HepG2 (cell line): ENCODE results near the gene PIBF1. TPM values are rescaled to one million over a fixed set of nuclear protein-coding genes. Genes with fewer than 3 reads are reported as not detected.

Experiments used
- CBFB ChIP-seq: sonication (generic); formaldehyde crosslinking; IDR thresholded peaks from 2 replicates; pipeline ENCODE4 v1.4.0; 2020; ENCODE audit warnings: missing genetic modification reagents
- DRAP1 ChIP-seq: IDR thresholded peaks from 2 replicates; pipeline ENCODE4 v1.6.1; 2016; ENCODE audit warnings: missing genetic modification reagents, missing compliant biosample characterization
- EEA1 ChIP-seq: sonication (generic); formaldehyde crosslinking; IDR thresholded peaks from 2 replicates; pipeline ENCODE4 v1.5.1; 2020; ENCODE audit warnings: mild to moderate bottlenecking, missing genetic modification reagents, borderline replicate concordance
- FOXJ3 ChIP-seq: sonication (generic); formaldehyde crosslinking; IDR thresholded peaks from 2 replicates; pipeline ENCODE4 v1.4.0; 2020; ENCODE audit warnings: missing genetic modification reagents, mild to moderate bottlenecking, borderline replicate concordance
- GATAD2A ChIP-seq: IDR thresholded peaks from 2 replicates; pipeline ENCODE4 v1.6.1; 2016
- GTF3A ChIP-seq: sonication (generic); formaldehyde crosslinking; conservative IDR thresholded peaks from 2 replicates; pipeline ENCODE4 v1.4.0; 2020; ENCODE audit warnings: mild to moderate bottlenecking, missing genetic modification reagents
- HNRNPH1 ChIP-seq: fragments of 200-400 bp; formaldehyde crosslinking; optimal IDR thresholded peaks from 2 replicates; pipeline ENCODE3; 2017; ENCODE audit warnings: mild to moderate bottlenecking, low read depth, low read length
- KDM2A ChIP-seq: sonication (generic); formaldehyde crosslinking; IDR thresholded peaks from 2 replicates; pipeline ENCODE4 v1.4.0; 2020; ENCODE audit warnings: low read depth, missing genetic modification reagents, borderline replicate concordance
- MIXL1 ChIP-seq: IDR thresholded peaks from 2 replicates; pipeline ENCODE4 v1.6.1; 2016
- MYNN ChIP-seq: sonication (generic); formaldehyde crosslinking; IDR thresholded peaks from 2 replicates; pipeline ENCODE4 v1.4.0; 2020; ENCODE audit warnings: mild to moderate bottlenecking, low read depth, missing genetic modification reagents
- PLRG1 ChIP-seq: fragments of 450-650 bp; conservative IDR thresholded peaks from 2 replicates; pipeline ENCODE4 v1.6.1; 2016
- PRDM10 ChIP-seq: sonication (generic); formaldehyde crosslinking; IDR thresholded peaks from 2 replicates; pipeline ENCODE4 v1.4.0; 2020; ENCODE audit warnings: low read depth, missing genetic modification reagents
- TCF7 ChIP-seq: sonication (generic); IDR thresholded peaks from 2 replicates; pipeline ENCODE4 v1.6.1; 2016; ENCODE audit warnings: antibody characterized with exemption, low read depth
- TRAFD1 ChIP-seq: sonication (generic); formaldehyde crosslinking; IDR thresholded peaks from 2 replicates; pipeline ENCODE4 v1.5.1; 2020; ENCODE audit warnings: missing genetic modification reagents, mild to moderate bottlenecking, borderline replicate concordance
- ZNF30 ChIP-seq: sonication (generic); formaldehyde crosslinking; IDR thresholded peaks from 2 replicates; pipeline ENCODE4 v1.5.0; 2020; ENCODE audit warnings: mild to moderate bottlenecking, missing genetic modification reagents
- ZNF552 ChIP-seq: sonication (generic); formaldehyde crosslinking; IDR thresholded peaks from 2 replicates; pipeline ENCODE4 v1.9.0; 2022; ENCODE audit warnings: missing genetic modification reagents, mild to moderate bottlenecking, borderline replicate concordance
- ZNF557 ChIP-seq: sonication (generic); formaldehyde crosslinking; IDR thresholded peaks from 2 replicates; pipeline ENCODE4 v1.4.0; 2020; ENCODE audit warnings: missing genetic modification reagents
- ZNF839 ChIP-seq: sonication (generic); formaldehyde crosslinking; IDR thresholded peaks from 2 replicates; pipeline ENCODE4 v1.4.0; 2020; ENCODE audit warnings: missing genetic modification reagents, mild to moderate bottlenecking, borderline replicate concordance
- polyA plus RNA-seq, 8 experiments: library from polyadenylated mRNA; depleted of rRNA in 3 of 8; stranded (reverse) in 7 of 8; unstranded in 1 of 8; fragments of >200 nt; fragmentation: Illumina TruSeq in 4 of 8; extraction: Trizol in 4 of 8; gene quantifications; 2 replicates each; pipeline versions ENCODE4 v1.2.1 to v1.2.3, GENCODE V29; 2011 to 2016; ENCODE audit warnings: low read depth in 4 of 8, missing spikeins in 1 of 8, mixed read lengths in 1 of 8; ENCODE audit not compliant: insufficient read depth in 1 of 8
- total RNA-seq, 5 experiments: library from RNA; depleted of rRNA; stranded (reverse); fragments of >200 nt; fragmentation: Illumina TruSeq; extraction: Trizol; gene quantifications; 2 replicates each; pipeline ENCODE4 v1.2.3, GENCODE V29; 2016; ENCODE audit warnings: low read depth in 1 of 5
- TF ChIP-seq, protein P1 (sequence below): sonication (generic); formaldehyde crosslinking; IDR thresholded peaks from 2 replicates; pipeline ENCODE4 v1.5.0; 2020; ENCODE audit warnings: mild to moderate bottlenecking, missing genetic modification reagents, borderline replicate concordance

PIBF1 gene
- total and polyA plus RNA-seq, 2 of the 13 experiments (the other 11 are each of a cell fraction or from before 2014, with no cell fraction given): 4.2 to 15.8 TPM

DNA sequence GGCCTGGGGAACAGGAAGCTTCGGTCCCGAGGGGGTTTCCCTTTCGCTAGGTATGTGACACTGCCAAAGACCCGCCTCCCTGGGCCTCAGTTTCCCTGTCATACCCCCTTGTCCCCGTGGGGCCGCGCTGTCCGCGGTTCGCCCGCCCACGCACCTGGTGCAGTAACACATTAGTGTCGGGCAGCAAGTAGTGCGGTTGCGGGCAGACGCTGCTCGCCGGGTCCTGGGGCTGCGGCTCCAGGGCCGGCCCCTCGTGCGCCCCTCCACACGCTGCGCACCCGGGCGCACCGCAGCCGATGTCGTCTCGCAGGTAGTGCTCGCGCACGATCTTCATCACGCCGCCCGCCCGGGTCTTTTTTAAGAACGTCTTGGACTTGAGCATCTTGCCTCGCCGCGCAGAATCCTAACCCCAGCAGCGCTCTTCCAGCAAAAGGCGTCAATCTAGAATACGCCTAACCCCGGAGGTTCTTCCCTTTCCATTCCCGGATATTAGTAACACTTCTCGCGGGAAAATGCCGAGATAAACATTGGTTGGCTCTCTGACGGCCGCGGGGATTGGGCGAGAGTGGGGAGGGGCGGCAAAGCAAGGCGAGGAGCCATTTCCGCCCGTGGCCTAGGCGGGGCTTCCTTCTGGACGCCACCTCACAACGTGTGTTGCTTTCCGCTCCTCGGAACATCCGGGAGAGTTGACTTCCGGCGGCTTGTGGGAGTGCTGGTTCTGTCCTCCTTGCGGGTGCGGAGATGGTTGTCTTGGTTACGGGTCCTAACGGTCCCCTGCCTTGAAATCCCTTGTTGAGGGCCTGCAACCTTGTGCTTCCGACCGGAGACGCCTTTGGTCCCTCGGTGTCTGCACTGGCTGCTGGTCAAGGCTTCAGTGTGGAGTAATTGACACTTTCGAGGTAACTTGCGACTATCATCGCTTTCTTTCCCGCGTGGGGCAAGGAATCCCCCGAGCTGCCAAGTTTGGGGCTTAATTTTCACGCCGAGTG, at the start of gene PIBF1, which contains the start of gene DIS3 (continued):
- TF ChIP-seq, protein P1, sequence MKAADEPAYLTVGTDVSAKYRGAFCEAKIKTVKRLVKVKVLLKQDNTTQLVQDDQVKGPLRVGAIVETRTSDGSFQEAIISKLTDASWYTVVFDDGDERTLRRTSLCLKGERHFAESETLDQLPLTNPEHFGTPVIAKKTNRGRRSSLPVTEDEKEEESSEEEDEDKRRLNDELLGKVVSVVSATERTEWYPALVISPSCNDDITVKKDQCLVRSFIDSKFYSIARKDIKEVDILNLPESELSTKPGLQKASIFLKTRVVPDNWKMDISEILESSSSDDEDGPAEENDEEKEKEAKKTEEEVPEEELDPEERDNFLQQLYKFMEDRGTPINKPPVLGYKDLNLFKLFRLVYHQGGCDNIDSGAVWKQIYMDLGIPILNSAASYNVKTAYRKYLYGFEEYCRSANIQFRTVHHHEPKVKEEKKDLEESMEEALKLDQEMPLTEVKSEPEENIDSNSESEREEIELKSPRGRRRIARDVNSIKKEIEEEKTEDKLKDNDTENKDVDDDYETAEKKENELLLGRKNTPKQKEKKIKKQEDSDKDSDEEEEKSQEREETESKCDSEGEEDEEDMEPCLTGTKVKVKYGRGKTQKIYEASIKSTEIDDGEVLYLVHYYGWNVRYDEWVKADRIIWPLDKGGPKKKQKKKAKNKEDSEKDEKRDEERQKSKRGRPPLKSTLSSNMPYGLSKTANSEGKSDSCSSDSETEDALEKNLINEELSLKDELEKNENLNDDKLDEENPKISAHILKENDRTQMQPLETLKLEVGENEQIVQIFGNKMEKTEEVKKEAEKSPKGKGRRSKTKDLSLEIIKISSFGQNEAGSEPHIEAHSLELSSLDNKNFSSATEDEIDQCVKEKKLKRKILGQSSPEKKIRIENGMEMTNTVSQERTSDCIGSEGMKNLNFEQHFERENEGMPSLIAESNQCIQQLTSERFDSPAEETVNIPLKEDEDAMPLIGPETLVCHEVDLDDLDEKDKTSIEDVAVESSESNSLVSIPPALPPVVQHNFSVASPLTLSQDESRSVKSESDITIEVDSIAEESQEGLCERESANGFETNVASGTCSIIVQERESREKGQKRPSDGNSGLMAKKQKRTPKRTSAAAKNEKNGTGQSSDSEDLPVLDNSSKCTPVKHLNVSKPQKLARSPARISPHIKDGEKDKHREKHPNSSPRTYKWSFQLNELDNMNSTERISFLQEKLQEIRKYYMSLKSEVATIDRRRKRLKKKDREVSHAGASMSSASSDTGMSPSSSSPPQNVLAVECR (CRISPR knock-in tag): peak; percentile 95
- no peak for TF ChIP-seq PLRG1
- TF ChIP-seq HNRNPH1: no peak
- no peak for TF ChIP-seq GTF3A (CRISPR knock-in tag)
- TF ChIP-seq ZNF552 (CRISPR knock-in tag): 0 out of 2 replicates have a peak, but pooled peaks have one; percentile 11
- TF ChIP-seq EEA1 (CRISPR knock-in tag): no peak
- no peak for TF ChIP-seq MYNN (CRISPR knock-in tag)
- no peak for TF ChIP-seq TRAFD1 (CRISPR knock-in tag)
- peak; percentile 46; the same call in 1 of the 2 replicates for TF ChIP-seq MIXL1 (CRISPR knock-in tag)
- peak; percentile 72; the same call in 1 of the 2 replicates for TF ChIP-seq KDM2A
- TF ChIP-seq ZNF839: no peak
- TF ChIP-seq DRAP1 (CRISPR knock-in tag): peak; percentile 90
- TF ChIP-seq PRDM10 (CRISPR knock-in tag): no peak
- peak; percentile 35; the same call in 1 of the 2 replicates for TF ChIP-seq CBFB
- TF ChIP-seq TCF7: no peak
- peak; percentile 63; the same call in 1 of the 2 replicates for TF ChIP-seq FOXJ3 (CRISPR knock-in tag)
- no peak for TF ChIP-seq GATAD2A
- TF ChIP-seq ZNF557 (CRISPR knock-in tag): no peak
- TF ChIP-seq ZNF30 (CRISPR knock-in tag): no peak
